Measurements from ENCODE around the gene MAD2L2.

The MAD2L2 gene

DNA sequence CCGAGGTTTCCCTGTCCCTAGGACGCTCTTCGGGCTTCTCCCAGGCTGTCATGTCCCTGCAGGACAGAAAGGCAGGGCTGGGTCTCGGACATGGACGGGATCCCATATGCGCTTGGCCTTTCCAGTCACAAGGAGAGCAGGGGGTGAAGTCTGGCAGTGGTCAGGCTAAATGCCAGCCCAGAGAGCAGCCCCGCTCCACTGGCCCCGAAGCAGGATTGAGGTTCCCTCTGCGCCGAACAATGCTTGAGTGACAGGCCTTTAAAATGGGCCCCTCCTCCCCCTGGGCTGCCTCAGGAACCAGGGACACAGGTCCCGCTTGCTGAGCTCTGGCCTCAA, 23.2 kb upstream of the MAD2L2 start:
- H3K9ac ChIP-seq (ENCODE audit: low read length) = no peak overlapping the region
- no peaks in the 10 kb centered on the region for H3K36me3 ChIP-seq (ENCODE audit: insufficient read depth, low read length)
- H3K9me3 ChIP-seq (ENCODE audit: low read length) = no peaks in the 10 kb centered on the region
- peaks cover 10% of the 10 kb centered on the region for H3K4me1 ChIP-seq (ENCODE audit: insufficient read depth, low read length)
- H3K27ac ChIP-seq (ENCODE audit: low read depth, low read length) = no peak overlapping the region
- no peak overlapping the region for H3K4me3 ChIP-seq (ENCODE audit: low read depth in 1 of 2, low read length in 2 of 2)
- H3K27me3 ChIP-seq (ENCODE audit: control insufficient read depth in 1 of 2, insufficient read depth in 2 of 2, low read length in 2 of 2) = peaks cover under 1 to 26% of the 10 kb centered on the region in 2 donors

DNA sequence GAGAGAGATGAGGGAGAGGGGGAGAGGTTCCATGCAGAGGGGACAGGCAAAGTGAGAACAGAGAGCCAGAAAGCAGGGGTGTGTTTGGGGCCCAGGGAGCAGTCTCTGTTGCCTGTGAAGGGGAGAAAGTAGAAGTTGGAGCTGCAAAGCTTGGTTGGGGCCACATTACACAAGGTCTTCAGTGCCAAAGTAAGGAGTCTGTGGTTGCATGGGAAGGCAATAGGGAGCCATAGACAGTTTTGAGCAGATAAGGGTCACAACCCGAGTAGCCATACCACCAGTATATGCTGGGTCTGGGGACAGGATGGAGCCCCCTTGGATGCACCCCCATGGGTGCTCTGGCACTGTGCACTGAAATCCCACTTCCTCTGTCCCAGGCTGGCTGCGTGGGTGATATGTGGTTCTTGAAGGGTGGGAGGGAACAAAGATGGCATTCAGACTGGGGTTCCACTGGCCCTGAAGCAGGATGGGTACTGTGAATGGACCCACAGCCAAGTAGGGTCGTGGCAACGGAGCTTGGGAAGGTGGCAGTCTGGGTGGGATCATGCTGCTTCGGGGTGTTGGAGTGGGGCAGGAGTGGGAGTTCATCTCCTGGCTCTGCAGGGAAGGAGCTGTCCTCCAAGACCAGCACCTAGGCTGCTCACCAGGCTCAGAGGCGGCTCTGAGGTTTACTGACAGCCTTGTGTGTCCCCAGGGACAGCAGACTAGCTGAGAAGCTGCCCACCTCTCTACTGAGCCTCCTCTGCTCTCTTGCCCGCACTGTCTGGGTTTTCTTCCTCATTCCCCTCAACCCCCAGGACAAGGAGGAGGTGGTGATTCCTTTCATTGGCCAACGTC, 22.6 kb upstream of the MAD2L2 start:
- Histone ChIP-seq H3K36me3 (ENCODE audit: insufficient read depth, low read length) (no peaks in the 10 kb centered on the region), H3K9me3 (ENCODE audit: low read length) (no peaks in the 10 kb centered on the region), H3K4me3 (ENCODE audit: low read depth in 1 of 2, low read length in 2 of 2) (no peak overlapping the region), H3K9ac (ENCODE audit: low read length) (no peak overlapping the region), H3K4me1 (ENCODE audit: insufficient read depth, low read length) (peaks cover 10% of the 10 kb centered on the region), H3K27me3 (ENCODE audit: control insufficient read depth in 1 of 2, insufficient read depth in 2 of 2, low read length in 2 of 2) (peaks cover 6 to 32% of the 10 kb centered on the region in 2 donors), H3K27ac (ENCODE audit: low read depth, low read length) (no peak overlapping the region)

DNA sequence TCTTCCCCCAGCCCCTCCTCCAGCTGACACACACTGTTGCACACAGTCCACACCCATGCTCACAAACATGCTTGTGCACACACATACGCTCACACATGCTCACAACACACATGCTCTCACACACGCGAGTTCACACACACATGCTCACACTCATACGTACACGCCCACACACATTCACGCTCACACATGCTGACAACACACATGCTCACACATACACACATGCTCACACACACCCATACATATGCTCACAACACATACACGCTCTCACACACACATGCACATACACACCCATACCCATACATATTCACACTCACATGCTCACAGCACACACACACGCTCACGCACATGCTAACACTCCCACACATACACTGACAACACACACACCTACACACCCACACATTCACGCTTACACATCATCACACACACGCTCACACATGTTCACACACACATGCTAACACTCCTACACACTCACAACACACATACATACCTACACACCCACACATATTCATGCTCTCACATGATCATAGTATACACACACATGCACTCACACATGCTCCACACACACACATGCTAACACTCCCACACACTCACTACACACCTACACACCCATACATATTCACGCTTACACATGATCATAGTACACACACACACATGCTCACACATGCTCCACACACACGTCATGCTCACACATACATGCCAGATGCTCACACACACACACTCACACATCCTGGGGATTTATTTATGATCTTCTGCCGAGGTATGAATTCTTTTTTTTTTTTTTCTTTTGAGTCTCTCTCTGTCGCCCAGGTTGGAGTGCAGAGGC, 21.2 kb upstream of the MAD2L2 start:
- Histone ChIP-seq H3K4me1 (ENCODE audit: insufficient read depth, low read length) (peaks cover 10% of the 10 kb centered on the region), H3K4me3 (ENCODE audit: low read depth in 1 of 2, low read length in 2 of 2) (no peak overlapping the region), H3K9me3 (ENCODE audit: low read length) (no peaks in the 10 kb centered on the region), H3K27me3 (ENCODE audit: control insufficient read depth in 1 of 2, insufficient read depth in 2 of 2, low read length in 2 of 2) (peaks cover 6 to 33% of the 10 kb centered on the region in 2 donors), H3K9ac (ENCODE audit: low read length) (no peak overlapping the region), H3K36me3 (ENCODE audit: insufficient read depth, low read length) (no peaks in the 10 kb centered on the region), H3K27ac (ENCODE audit: low read depth, low read length) (no peak overlapping the region)

DNA sequence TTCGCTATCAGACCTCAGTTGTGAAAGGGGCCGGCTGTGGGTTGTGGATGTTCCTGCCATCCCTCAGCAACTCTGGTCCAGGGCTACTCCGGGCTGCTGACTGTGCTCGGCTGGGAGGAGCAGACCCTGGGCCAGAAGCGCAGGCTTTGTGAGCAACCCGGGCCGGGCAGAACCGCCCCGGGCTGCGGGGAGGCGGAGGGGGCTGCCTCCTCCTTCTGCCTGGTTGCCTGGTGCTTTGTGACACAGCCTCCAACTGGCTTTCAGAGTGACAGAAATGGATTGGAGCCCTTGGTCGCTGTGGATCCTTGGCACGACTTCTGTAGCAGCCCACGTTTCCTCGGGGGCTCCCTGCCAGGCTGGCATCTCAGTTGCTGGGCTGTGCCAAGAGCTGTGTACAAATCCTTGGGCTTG, 20.6 kb upstream of the MAD2L2 start:
- no peaks in the 10 kb centered on the region for H3K36me3 ChIP-seq (ENCODE audit: insufficient read depth, low read length)
- H3K4me3 ChIP-seq (ENCODE audit: low read depth in 1 of 2, low read length in 2 of 2) = no peak overlapping the region
- H3K27ac ChIP-seq (ENCODE audit: low read depth, low read length) = no peak overlapping the region
- peaks cover 6 to 33% of the 10 kb centered on the region in 2 donors for H3K27me3 ChIP-seq (ENCODE audit: control insufficient read depth in 1 of 2, insufficient read depth in 2 of 2, low read length in 2 of 2)
- peaks cover 10% of the 10 kb centered on the region for H3K4me1 ChIP-seq (ENCODE audit: insufficient read depth, low read length)
- no peaks in the 10 kb centered on the region for H3K9me3 ChIP-seq (ENCODE audit: low read length)
- H3K9ac ChIP-seq (ENCODE audit: low read length) = no peak overlapping the region

DNA sequence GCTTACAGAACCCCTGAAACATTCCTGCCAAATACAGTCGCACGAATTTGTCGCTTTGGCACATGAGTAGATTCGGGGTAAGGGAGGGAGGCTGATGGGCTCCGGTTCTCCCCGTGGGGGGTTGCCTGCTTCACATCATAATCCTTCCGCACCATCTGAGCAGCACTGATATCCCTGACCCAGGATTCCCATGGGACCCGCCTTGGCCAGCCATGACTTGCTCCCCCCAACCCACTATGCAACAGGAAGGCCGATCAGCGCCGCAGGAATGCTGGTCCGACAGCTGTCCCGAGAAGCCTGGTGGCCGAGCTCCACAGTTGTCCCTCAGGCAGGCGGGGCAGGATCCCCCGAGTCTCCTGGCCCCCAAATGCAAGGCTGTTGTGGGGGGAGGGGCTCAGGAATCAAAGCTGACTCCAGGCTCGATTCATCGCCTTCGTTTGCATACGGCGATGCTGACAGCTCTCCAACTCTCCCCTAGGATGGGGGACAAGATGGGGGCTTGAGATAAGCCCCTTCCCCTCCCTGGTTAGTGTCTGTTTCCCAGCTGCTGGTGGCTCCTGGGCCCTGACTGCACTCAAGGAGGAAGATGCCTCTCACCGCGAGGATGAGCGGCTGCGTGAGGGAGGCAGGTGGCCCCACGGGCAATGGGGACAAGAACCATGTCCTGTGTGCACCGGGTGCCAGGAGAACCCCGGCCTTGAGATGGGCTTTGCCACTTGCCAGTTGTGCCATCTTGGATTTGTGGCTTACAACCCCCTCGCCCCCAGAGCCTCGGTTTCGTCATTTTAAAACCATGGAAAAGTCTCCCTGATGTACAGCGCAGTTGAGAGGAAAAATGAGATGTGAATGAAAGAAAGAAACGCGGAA, 19.9 kb upstream of the MAD2L2 start:
- no peaks in the 10 kb centered on the region for H3K9me3 ChIP-seq (ENCODE audit: low read length)
- H3K4me1 ChIP-seq (ENCODE audit: insufficient read depth, low read length) = peaks cover 10% of the 10 kb centered on the region
- no peaks in the 10 kb centered on the region for H3K36me3 ChIP-seq (ENCODE audit: insufficient read depth, low read length)
- no peak overlapping the region for H3K27ac ChIP-seq (ENCODE audit: low read depth, low read length)
- H3K4me3 ChIP-seq (ENCODE audit: low read depth in 1 of 2, low read length in 2 of 2) = no peak overlapping the region
- H3K9ac ChIP-seq (ENCODE audit: low read length) = no peak overlapping the region
- H3K27me3 ChIP-seq (ENCODE audit: control insufficient read depth in 1 of 2, insufficient read depth in 2 of 2, low read length in 2 of 2) = peaks cover 6 to 28% of the 10 kb centered on the region in 2 donors

DNA sequence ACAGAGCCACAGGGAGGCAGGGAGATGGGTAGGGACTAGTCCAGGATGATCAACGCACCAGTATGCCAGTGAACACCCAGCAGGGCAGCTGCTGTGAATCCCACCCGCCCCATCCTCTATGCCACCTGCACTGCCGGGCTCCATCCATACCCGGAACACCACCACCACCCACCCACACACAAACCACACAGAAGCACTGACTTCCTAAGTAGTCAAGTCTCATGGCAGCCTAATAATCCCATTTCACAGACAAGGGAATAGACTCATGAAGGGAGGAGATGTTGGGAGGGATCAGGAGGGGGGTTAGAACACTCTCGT, 16.9 kb upstream of the MAD2L2 start:
- peaks cover 10% of the 10 kb centered on the region for H3K4me1 ChIP-seq (ENCODE audit: insufficient read depth, low read length)
- no peak overlapping the region for H3K9ac ChIP-seq (ENCODE audit: low read length)
- H3K27me3 ChIP-seq (ENCODE audit: control insufficient read depth in 1 of 2, insufficient read depth in 2 of 2, low read length in 2 of 2) = peaks cover 11 to 24% of the 10 kb centered on the region in 2 donors
- no peaks in the 10 kb centered on the region for H3K9me3 ChIP-seq (ENCODE audit: low read length)
- no peak overlapping the region for H3K4me3 ChIP-seq (ENCODE audit: low read depth in 1 of 2, low read length in 2 of 2)
- H3K27ac ChIP-seq (ENCODE audit: low read depth, low read length) = no peak overlapping the region
- no peaks in the 10 kb centered on the region for H3K36me3 ChIP-seq (ENCODE audit: insufficient read depth, low read length)

DNA sequence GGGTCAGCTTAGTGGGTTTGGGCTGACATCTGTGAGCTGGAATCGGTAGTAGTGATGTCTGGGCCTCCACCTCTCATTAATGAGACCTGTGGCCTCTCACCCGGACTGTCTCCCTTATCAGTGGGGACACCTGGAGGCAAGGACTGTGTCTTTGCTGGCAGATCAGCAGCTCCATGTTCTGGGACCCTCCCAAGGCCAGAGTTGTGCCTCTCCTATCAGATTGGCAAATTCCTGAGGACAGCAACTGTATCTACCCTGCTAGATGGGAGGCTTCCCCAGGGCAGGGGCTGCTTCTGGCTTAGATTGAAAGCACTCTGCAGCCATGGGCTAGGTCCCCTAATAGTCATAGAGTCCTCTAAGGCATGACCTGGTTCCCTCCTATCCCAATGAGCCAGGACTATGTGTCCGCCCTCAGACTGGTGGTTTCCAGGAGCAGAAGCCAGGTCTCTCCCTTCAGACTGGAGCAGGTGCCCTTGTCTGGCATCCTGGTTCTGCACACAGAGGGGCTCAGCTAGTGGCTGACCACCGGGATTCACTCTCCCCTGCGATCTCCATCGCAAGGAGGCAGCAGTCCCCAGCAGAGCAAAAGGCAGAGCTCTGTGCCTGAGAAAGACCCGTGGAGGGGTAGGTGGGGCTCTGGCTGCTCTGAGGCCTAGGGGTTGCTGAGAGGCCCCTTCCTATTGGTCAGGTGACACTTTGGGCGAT, 16.4 kb upstream of the MAD2L2 start:
- Histone ChIP-seq H3K4me1 (ENCODE audit: insufficient read depth, low read length) (peaks cover 10% of the 10 kb centered on the region), H3K27me3 (ENCODE audit: control insufficient read depth in 1 of 2, insufficient read depth in 2 of 2, low read length in 2 of 2) (peaks cover 16 to 29% of the 10 kb centered on the region in 2 donors), H3K36me3 (ENCODE audit: insufficient read depth, low read length) (no peaks in the 10 kb centered on the region), H3K4me3 (ENCODE audit: low read depth in 1 of 2, low read length in 2 of 2) (no peak overlapping the region), H3K9ac (ENCODE audit: low read length) (no peak overlapping the region), H3K27ac (ENCODE audit: low read depth, low read length) (no peak overlapping the region), H3K9me3 (ENCODE audit: low read length) (no peaks in the 10 kb centered on the region)

DNA sequence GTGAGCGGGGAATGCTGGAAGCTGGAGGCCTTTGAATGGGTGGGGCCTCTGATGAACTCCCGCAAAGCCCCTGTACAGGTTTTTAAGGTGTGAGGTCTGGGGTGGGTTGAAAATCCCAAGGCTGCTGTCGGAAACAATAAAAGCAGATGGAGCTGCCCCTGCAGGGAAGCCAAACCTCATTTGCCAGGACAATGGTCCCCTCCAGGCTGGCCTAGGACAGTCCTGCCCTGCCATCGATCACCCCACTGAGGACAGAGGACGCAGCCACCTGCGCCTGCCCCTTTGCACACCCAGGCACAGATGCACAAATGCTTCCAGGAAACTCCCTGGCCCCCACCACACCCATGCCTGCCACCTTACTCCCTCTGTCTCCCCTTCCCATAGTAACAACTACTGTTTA, 14.9 kb upstream of the MAD2L2 start:
- Histone ChIP-seq H3K36me3 (ENCODE audit: insufficient read depth, low read length) (no peaks in the 10 kb centered on the region), H3K9ac (ENCODE audit: low read length) (no peak overlapping the region), H3K27ac (ENCODE audit: low read depth, low read length) (no peak overlapping the region), H3K4me1 (ENCODE audit: insufficient read depth, low read length) (peaks cover under 1% of the 10 kb centered on the region), H3K4me3 (ENCODE audit: low read depth in 1 of 2, low read length in 2 of 2) (no peak overlapping the region), H3K27me3 (ENCODE audit: control insufficient read depth in 1 of 2, insufficient read depth in 2 of 2, low read length in 2 of 2) (peaks cover 18 to 36% of the 10 kb centered on the region in 2 donors), H3K9me3 (ENCODE audit: low read length) (no peaks in the 10 kb centered on the region)

DNA sequence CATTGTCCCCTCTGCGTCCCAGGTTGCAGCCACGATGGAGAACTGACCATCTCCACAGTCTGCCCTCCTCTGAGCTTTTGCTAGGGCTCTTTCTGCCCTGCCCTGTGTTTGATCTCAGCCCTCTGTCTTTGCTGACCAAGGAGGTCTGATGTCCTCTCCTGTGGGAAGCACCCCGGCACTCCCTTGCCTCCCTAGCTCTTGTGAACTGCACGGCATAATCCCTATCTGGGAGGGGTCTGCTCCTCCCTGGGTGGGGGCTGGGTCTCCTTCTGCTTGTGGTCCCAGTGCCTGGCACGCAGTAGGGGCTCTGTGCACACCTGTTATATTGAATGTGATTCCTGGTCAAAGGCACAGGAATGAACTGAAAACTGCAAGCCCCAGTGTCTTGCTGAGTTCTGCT, 13.0 kb upstream of the MAD2L2 start:
- Histone ChIP-seq H3K9ac (ENCODE audit: low read length) (no peak overlapping the region), H3K9me3 (ENCODE audit: low read length) (no peaks in the 10 kb centered on the region)

DNA sequence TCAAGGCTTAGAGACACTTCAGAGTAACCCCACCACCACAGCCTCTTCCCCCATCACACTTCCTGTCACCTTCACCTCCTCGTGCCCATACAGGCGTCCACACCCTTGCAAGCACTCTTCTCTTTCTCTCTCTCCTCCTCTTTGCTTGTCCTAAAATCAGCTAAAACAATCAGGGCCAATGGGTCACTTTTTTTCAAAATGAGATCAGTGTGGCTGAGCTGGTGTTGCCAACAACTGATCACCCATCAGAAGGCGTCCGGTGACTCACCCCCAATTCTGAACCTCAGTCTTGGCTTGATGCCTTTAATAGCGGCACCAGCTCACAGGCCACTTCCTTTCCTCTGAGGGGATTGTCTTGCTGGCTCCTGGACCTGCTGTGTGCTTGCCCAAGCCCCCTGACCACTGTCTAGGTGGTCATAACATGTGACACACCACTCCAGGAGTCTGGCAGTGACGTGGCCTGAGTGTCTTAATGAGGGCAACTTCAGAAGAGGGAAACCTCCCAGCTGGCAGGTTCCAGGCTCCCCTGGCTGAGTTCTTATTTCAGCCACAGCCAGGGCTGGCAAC, 12.2 kb upstream of the MAD2L2 start:
- H3K4me1 ChIP-seq (ENCODE audit: insufficient read depth, low read length) = no peaks in the 10 kb centered on the region
- H3K9me3 ChIP-seq (ENCODE audit: low read length) = no peaks in the 10 kb centered on the region
- no peaks in the 10 kb centered on the region for H3K36me3 ChIP-seq (ENCODE audit: insufficient read depth, low read length)
- peaks cover 20 to 40% of the 10 kb centered on the region in 2 donors for H3K27me3 ChIP-seq (ENCODE audit: control insufficient read depth in 1 of 2, insufficient read depth in 2 of 2, low read length in 2 of 2)
- no peak overlapping the region for H3K27ac ChIP-seq (ENCODE audit: low read depth, low read length)
- no peak overlapping the region for H3K9ac ChIP-seq (ENCODE audit: low read length)
- H3K4me3 ChIP-seq (ENCODE audit: low read depth in 1 of 2, low read length in 2 of 2) = no peak overlapping the region

More for the DNA sequence above, 13.0 kb upstream of the MAD2L2 start:
- no peak overlapping the region for H3K27ac ChIP-seq (ENCODE audit: low read depth, low read length)
- H3K4me3 ChIP-seq (ENCODE audit: low read depth in 1 of 2, low read length in 2 of 2) = no peak overlapping the region
- no peaks in the 10 kb centered on the region for H3K4me1 ChIP-seq (ENCODE audit: insufficient read depth, low read length)
- H3K36me3 ChIP-seq (ENCODE audit: insufficient read depth, low read length) = no peaks in the 10 kb centered on the region
- peaks cover 22 to 45% of the 10 kb centered on the region in 2 donors for H3K27me3 ChIP-seq (ENCODE audit: control insufficient read depth in 1 of 2, insufficient read depth in 2 of 2, low read length in 2 of 2)

Data from muscle layer of colon (tissue), 2 donors.